Peyer's patch (tissue), 4 donors: ENCODE measurements around the gene NLRP5.

Source experiments
- CTCF ChIP-seq, 6 experiments: fragments of 450-650 bp in 4 of 6; fragments of 200-600 bp in 2 of 6; sonication (generic) in 1 of 6; IDR thresholded peaks; one replicate each; pipeline ENCODE4 v1.5.1; 2017 to 2019; ENCODE audit warnings: antibody characterized with exemption in 6 of 6, mild to moderate bottlenecking in 3 of 6, moderate library complexity in 1 of 6
- POLR2A ChIP-seq, 2 donors: fragments of 450-650 bp; IDR thresholded peaks; one replicate each; pipeline ENCODE4 v1.5.1; 2017; ENCODE audit warnings: antibody characterized with exemption in 2 of 2, mild to moderate bottlenecking in 2 of 2, moderate library complexity in 2 of 2

GRCh38 chr19:56103027-56103614, 116.5 kb downstream of the NLRP5 start:
- TF ChIP-seq CTCF (IDR thresholded peaks at IDR 0.05) (no peak), POLR2A (IDR thresholded peaks at IDR 0.05) (no peak)
